ENCODE results near the gene MYO18A. TPM values are rescaled to one million over a fixed set of nuclear protein-coding genes. Genes with fewer than 3 reads are reported as not detected.
A peak's percentile ranks its signal among the peaks of the same experiment; 100 is the strongest.

The MYO18A gene
- total RNA-seq, 1 experiment from 2014 or later = 37.2 TPM

GRCh38 chr17:29140051-29140621 is 40.1 kb downstream of the MYO18A start:
- peak; percentile 62 for ATAC-seq
- Histone ChIP-seq H3K4me3 (replicated peaks in 1 of 2; ENCODE audit: low read depth in 1 of 2, low read length in 2 of 2) (no peak overlapping the region), H4K20me1 (ENCODE audit: insufficient read depth) (peaks cover 3% of the 10 kb centered on the region; the same call in 1 of the 2 replicates), H3K4me2 (ENCODE audit: low read length) (peak overlapping the region; percentile 71), H3K27ac (ENCODE audit: low read depth, low read length) (no peak overlapping the region), H2AFZ (ENCODE audit: low read depth, low read length, poor library complexity, severe bottlenecking) (no peak overlapping the region), H3K9me3 (ENCODE audit: control insufficient read depth in 1 of 2, insufficient read depth in 1 of 2, low read depth in 1 of 2, low read length in 2 of 2) (no peaks in the 10 kb centered on the region), H3K79me2 (ENCODE audit: insufficient read depth, low read length) (peaks cover 11% of the 10 kb centered on the region; the same call in 1 of the 2 replicates), H3K36me3 (ENCODE audit: control insufficient read depth in 1 of 2, insufficient read depth in 2 of 2, low read length in 2 of 2) (no peaks in the 10 kb centered on the region), H3K9ac (ENCODE audit: low read length) (peak overlapping the region; percentile 8; the same call in 1 of the 2 replicates), H3K27me3 (ENCODE audit: insufficient read depth, low read length) (no peaks in the 10 kb centered on the region), H3K4me1 (ENCODE audit: control insufficient read depth in 1 of 2, insufficient read depth in 2 of 2, low read length in 2 of 2) (peaks cover 59 to 88% of the 10 kb centered on the region in 2 experiments), H3K9me2 (ENCODE audit: insufficient read depth) (no peaks in the 10 kb centered on the region)
- ChIA-PET CTCF (interaction anchor here (1.0 to 3.7 kb wide), 5 partner anchors 8 to 477 kb away, joined by 3 to 23 read pairs (median 4); no protein-coding TSS in a partner anchor), POLR2A (interaction anchor here (0.8 to 0.9 kb wide), 2 partner anchors 8 to 9 kb away, joined by 3 to 5 read pairs; no protein-coding TSS in a partner anchor), RAD21 (ENCODE audit: low non-redundant PET in 1 of 2, low total read pairs in 2 of 2, uncharacterized antibody in 2 of 2, unreplicated experiment in 2 of 2) (interaction anchor here (0.6 to 1.3 kb wide), 3 partner anchors 23 to 40 kb away, joined by 4 to 5 read pairs (median 5); partner anchors contain the start of gene MYO18A (in 1 of the 2))
- TF ChIP-seq JUND (IDR thresholded peaks at IDR 0.05) = no peak
- no peak for TF ChIP-seq CBX3 (IDR thresholded peaks at IDR 0.05; ENCODE audit: low read depth)
- no peak for TF ChIP-seq ATF3 (IDR thresholded peaks at IDR 0.05)
- TF ChIP-seq POLR2A (IDR thresholded peaks at IDR 0.05; ENCODE audit: borderline replicate concordance, extremely low read depth, insufficient read depth, insufficient read length) = no peak
- no peak for TF ChIP-seq POLR2AphosphoS5 (IDR thresholded peaks at IDR 0.05; ENCODE audit: low read depth, low read length)
- TF ChIP-seq FOSL1 (IDR thresholded peaks at IDR 0.05; ENCODE audit: low read depth) = no peak
- no peak for TF ChIP-seq ELF1 (IDR thresholded peaks at IDR 0.05; ENCODE audit: borderline replicate concordance, low read depth)
- no peak for TF ChIP-seq TCF7L2 (IDR thresholded peaks at IDR 0.05; ENCODE audit: borderline replicate concordance, extremely low read depth, insufficient read depth, insufficient read length)
- TF ChIP-seq CTCF (IDR thresholded peaks at IDR 0.05 in 2 of 3, conservative IDR thresholded peaks at IDR 0.05 in 1 of 3; ENCODE audit: borderline replicate concordance in 1 of 3, insufficient read depth in 1 of 3, low read depth in 2 of 3, low read length in 2 of 3) = no peak
- TF ChIP-seq REST (IDR thresholded peaks at IDR 0.05; ENCODE audit: low read depth) = no peak
- intact Hi-C loops (cut with micrococcal nuclease) = loop anchor here (10.0 kb wide), 2 partner anchors 235 to 455 kb away; partner anchors contain the start of gene ANKRD13B
- no peak for DNase-seq (ENCODE audit: low read depth, low spot score)
- no TSS peak for BruUV-seq (replicated peaks)

All from HCT116 (cell line).